ENCODE measurements around the gene ARAP1. TPM values are rescaled to one million over a fixed set of nuclear protein-coding genes. Genes with fewer than 3 reads are reported as not detected.

The ARAP1 gene
- polyA plus RNA-seq, 1 donor from 2014 or later, result 3.5 TPM

GRCh38 chr11:72778535-72779494 lies 26.6 kb upstream of the ARAP1 start:
- no peak overlapping the region for H2AFZ ChIP-seq (ENCODE audit: low read depth, low read length)
- TF ChIP-seq SMC3 (conservative IDR thresholded peaks at IDR 0.05; ENCODE audit: poor library complexity) (no peak), MXI1 (conservative IDR thresholded peaks at IDR 0.05; ENCODE audit: poor library complexity, severe bottlenecking) (no peak), EZH2 (IDR thresholded peaks at IDR 0.05; ENCODE audit: borderline replicate concordance, insufficient read depth, low read length, poor library complexity, severe bottlenecking) (no peak), EP300 (conservative IDR thresholded peaks at IDR 0.05; ENCODE audit: poor library complexity, severe bottlenecking) (no peak), TAF1 (IDR thresholded peaks at IDR 0.05; ENCODE audit: low read depth) (no peak), RAD21 (conservative IDR thresholded peaks at IDR 0.05) (no peak), POLR2AphosphoS5 (IDR thresholded peaks at IDR 0.05) (no peak), REST (IDR thresholded peaks at IDR 0.05; ENCODE audit: borderline replicate concordance) (no peak), CTCF (IDR thresholded peaks at IDR 0.05; ENCODE audit: poor library complexity, severe bottlenecking) (no peak)
- H3K9me3 ChIP-seq (ENCODE audit: low read length), result no peaks in the 10 kb centered on the region
- peaks cover 5% of the 10 kb centered on the region for H3K27me3 ChIP-seq (ENCODE audit: insufficient read depth, low read depth, low read length)
- no peaks in the 10 kb centered on the region for H3K36me3 ChIP-seq (ENCODE audit: insufficient read depth, low read length)
- H3K4me3 ChIP-seq (ENCODE audit: low read length), result no peak overlapping the region
- H3F3A ChIP-seq (ENCODE audit: insufficient read depth, low read length, poor library complexity, severe bottlenecking), result no peaks in the 10 kb centered on the region
- H3K79me2 ChIP-seq (replicated peaks; ENCODE audit: insufficient read depth, low read length), result no peaks in the 10 kb centered on the region
- H4K20me1 ChIP-seq (ENCODE audit: insufficient read depth), result no peaks in the 10 kb centered on the region
- no peak overlapping the region for H3K9ac ChIP-seq (ENCODE audit: low read length)
- H3K27ac ChIP-seq (ENCODE audit: low read length), result no peak overlapping the region
- H3K9me2 ChIP-seq (ENCODE audit: insufficient read depth, low read length), result no peaks in the 10 kb centered on the region
- no peak overlapping the region for H3K4me2 ChIP-seq (ENCODE audit: low read length)

DNA sequence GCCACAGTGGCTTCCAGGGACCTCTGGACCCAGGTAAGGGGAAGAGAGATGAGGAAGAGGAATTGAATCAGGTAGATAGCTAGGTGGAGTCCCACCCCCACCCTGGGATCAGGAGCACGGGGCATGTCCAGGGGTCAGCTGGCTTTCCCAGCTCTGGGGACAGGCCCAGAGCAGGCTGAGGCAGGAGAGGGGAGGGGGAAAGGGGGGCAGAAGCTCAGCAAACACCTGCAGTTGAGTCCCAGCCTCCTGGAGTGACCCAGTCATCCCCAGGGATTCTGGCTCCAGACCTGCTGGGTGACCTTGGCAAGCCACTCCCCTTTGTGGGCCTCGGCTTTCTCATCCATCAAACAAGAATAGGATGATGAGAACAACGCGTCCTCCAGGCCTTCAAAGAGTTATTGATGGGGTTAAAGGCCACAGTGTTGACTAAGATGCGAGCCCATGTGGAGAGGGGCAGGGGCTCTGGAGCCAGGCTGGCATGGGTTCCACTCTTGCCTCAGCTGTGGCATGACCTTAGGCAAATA lies 25.6 kb upstream of the ARAP1 start:
- no peak overlapping the region for H2AFZ ChIP-seq (ENCODE audit: low read depth, low read length)
- H3K27ac ChIP-seq (ENCODE audit: low read length), result no peak overlapping the region
- no peaks in the 10 kb centered on the region for H3K9me2 ChIP-seq (ENCODE audit: insufficient read depth, low read length)
- no peaks in the 10 kb centered on the region for H4K20me1 ChIP-seq (ENCODE audit: insufficient read depth)
- H3K9ac ChIP-seq (ENCODE audit: low read length), result no peak overlapping the region
- no peak for TF ChIP-seq EP300 (conservative IDR thresholded peaks at IDR 0.05; ENCODE audit: poor library complexity, severe bottlenecking)
- TF ChIP-seq SMC3 (conservative IDR thresholded peaks at IDR 0.05; ENCODE audit: poor library complexity), result no peak
- no peak for TF ChIP-seq RAD21 (conservative IDR thresholded peaks at IDR 0.05)
- TF ChIP-seq CTCF (IDR thresholded peaks at IDR 0.05; ENCODE audit: poor library complexity, severe bottlenecking), result no peak
- TF ChIP-seq POLR2AphosphoS5 (IDR thresholded peaks at IDR 0.05), result no peak
- TF ChIP-seq REST (IDR thresholded peaks at IDR 0.05; ENCODE audit: borderline replicate concordance), result no peak
- no peak for TF ChIP-seq MXI1 (conservative IDR thresholded peaks at IDR 0.05; ENCODE audit: poor library complexity, severe bottlenecking)
- no peak for TF ChIP-seq EZH2 (IDR thresholded peaks at IDR 0.05; ENCODE audit: borderline replicate concordance, insufficient read depth, low read length, poor library complexity, severe bottlenecking)
- no peak for TF ChIP-seq TAF1 (IDR thresholded peaks at IDR 0.05; ENCODE audit: low read depth)
- H3K36me3 ChIP-seq (ENCODE audit: insufficient read depth, low read length), result no peaks in the 10 kb centered on the region
- no peaks in the 10 kb centered on the region for H3K9me3 ChIP-seq (ENCODE audit: low read length)
- H3K79me2 ChIP-seq (replicated peaks; ENCODE audit: insufficient read depth, low read length), result no peaks in the 10 kb centered on the region
- H3K4me3 ChIP-seq (ENCODE audit: low read length), result no peak overlapping the region
- no peaks in the 10 kb centered on the region for H3F3A ChIP-seq (ENCODE audit: insufficient read depth, low read length, poor library complexity, severe bottlenecking)
- no peak overlapping the region for H3K4me2 ChIP-seq (ENCODE audit: low read length)
- peaks cover 5% of the 10 kb centered on the region for H3K27me3 ChIP-seq (ENCODE audit: insufficient read depth, low read depth, low read length)

All from neural cell (in vitro differentiated cells).